Measurements from ENCODE around the gene SCN3B.

Gene SCN3B, protein sequence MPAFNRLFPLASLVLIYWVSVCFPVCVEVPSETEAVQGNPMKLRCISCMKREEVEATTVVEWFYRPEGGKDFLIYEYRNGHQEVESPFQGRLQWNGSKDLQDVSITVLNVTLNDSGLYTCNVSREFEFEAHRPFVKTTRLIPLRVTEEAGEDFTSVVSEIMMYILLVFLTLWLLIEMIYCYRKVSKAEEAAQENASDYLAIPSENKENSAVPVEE

DNA sequence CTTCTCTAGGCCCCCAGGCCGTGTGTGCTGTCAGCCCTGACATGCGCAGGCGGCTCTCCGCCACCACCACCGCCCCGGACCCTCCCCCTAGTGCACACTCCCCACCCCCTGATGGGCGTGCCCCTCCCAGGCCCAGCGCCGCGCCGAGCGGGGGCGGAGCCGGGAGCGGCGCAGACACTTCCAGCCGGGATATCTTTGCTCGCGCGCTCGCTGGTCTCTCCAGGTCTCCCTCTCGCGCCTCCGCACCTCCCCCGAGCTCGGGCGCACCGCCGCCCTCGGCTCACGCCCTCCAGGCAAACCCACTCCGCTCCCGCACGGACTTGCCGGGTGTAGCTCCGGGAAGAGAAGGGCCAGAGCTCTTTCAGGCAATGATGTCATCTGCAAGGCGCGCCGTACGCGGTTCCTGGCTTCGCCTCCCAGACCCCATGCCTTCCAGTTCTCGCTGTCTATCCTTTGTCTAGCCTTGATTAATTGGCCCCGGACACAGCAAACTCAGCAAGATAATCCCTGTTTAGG is at the start of gene SCN3B:
Gene SCN3B (minus strand): TSS at position 59 of the 516 bp plus-strand sequence. CDS start 823 bp downstream, outside the sequence.
- FAIRE-seq (no peak), DNase-seq (ENCODE audit: insufficient read length, low spot score) (no peak)

DNA sequence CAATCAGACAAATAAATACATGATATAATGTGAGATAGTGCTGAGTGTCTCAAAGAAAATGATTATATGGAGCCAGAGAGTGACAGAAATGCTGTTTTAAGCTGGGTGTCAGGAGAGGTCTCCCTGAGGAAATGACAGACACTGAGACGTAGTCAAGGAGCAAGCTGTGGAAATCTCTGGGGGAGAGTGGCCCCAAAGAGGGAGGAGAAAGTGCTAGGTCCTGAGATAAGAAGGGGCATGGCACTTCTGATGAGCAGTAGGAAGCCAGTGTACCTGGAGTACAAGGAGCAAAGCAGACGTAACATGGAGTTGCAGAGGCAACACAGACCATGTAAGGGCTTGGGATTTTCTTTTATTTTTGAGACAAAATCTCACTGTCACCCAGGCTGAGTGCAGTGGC is 48.3 kb upstream of the SCN3B start:
- DNase-seq (ENCODE audit: insufficient read length, low spot score) (no peak), FAIRE-seq (no peak)

DNA sequence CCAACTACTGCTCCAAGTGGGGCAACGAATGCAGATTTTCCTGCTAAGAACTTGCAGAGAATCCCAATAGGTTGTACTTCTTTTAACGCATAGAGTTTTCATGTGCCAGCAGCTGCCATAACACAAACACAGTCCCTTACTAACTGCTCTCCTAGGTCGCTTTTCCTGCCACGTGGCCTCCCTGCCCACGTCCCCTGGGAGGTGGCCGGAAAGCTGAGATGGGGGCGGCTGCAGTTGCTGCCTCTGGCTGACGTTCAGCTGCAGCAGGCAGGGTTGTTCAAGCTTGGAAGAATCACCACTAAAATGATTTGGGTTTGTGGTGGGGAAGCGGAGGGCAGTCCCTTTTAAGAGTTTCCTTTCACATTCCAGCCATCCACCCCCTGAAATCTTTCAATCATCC is 47.7 kb upstream of the SCN3B start:
- no peak for FAIRE-seq
- no peak for DNase-seq (ENCODE audit: insufficient read length, low spot score)

DNA sequence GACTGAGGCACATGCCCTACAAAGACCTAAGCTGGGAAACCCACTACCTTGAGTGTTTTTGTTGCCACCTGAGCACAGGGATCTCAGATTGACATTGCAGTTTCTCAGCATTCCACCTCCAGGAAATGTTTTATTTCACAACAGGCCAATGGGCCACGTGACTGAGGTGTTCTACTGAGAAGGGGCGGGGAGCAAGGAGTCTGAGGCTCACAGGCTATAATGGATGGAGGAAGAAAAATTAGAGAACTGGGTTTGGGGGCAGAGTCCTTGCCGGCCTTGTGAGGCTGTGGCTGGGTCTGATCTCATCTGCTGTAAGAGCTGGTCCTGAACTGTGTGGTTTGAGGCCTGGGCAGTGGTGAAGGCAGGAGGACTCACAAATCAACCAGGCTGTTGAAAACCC is 46.3 kb upstream of the SCN3B start:
- no peak for FAIRE-seq

DNA sequence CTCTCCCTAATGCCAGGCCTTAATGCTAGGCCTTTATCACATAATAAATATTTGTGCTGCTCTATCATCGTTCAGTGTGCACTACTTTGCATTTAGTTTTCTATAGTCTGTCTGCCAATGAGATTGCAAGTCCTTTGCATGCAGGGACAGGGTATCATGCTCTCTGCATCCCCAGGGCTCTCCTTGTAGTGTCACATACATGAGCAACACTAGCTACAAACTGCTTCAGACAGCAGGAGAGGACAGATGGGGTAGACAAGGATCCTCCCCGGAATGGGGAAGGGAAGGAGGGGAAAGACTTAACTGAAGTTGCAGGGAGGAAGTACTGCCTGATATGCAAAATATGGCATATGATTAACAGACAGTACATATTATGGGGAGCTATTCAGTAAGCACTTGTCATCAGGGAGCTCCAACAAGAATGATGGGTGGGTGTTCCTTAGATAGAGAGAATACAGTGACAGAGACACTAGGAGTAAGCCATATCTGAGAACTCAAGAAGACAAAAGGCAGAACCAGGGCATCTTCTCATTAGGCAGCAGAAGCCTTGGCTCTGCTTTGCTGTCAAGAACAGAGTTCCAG is 44.2 kb upstream of the SCN3B start:
- DNase-seq (ENCODE audit: insufficient read length, low spot score) (no peak), FAIRE-seq (no peak)

More for the DNA sequence above, 46.3 kb upstream of the SCN3B start:
- DNase-seq (ENCODE audit: insufficient read length, low spot score), result no peak

DNA sequence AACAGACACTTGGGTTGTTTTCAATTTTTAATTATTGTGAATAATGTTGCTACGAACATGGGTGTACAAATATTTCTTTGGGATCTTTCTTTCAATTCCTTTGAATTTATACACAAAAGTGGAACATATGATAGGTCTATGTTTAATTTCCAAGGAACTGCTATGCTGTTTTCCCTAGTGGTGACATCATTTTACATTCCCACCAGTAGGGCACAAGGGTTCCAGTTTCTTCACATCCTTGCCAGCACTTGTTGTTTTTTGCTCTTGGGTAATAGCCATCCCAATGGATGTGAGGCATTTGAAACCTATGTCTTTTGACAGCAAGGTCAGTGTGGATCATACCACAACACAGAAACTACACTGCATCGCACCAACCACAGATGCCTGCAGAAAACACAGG is 41.8 kb upstream of the SCN3B start:
- FAIRE-seq, result no peak

DNA sequence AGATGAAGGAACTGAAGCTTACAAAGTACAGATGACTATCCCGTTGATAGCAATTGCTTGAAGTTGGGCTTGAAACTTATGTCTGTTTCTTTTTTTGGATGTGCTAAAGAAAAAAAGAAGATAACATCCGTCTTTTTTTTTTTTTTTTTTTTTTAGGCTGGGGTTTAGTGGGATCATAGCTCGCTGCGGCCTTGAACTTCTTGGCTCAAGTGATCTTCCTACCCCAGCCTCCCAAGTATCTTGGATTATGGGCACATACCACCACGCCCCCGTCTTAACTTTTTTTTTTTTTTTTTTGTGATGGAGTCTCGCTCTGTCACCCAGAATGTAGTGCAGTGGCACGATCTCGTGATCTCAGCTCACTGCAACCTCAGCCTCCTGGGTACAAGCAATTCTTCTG is 40.8 kb upstream of the SCN3B start:
- DNase-seq (ENCODE audit: insufficient read length, low spot score) (no peak), FAIRE-seq (no peak)

More for the DNA sequence above, 41.8 kb upstream of the SCN3B start:
- DNase-seq (ENCODE audit: insufficient read length, low spot score), result no peak

DNA sequence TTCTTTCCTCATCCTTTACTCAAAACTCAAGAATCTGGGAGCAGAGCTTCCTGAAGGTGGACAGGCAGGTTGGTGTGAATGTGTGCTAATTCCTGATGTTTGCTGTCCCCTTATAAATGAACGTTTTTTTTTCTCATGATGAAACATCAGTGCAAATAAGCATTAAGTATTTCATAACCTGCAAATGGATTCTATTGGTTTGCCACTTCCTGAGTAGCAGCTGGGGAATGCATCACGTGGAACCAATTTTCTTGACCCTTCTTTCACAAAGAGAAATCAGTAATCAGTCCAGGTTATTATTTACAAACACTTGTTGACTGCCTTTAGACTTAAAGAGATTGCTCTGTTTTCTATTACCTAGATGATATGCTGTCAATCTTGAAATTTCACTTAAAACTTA is 40.1 kb upstream of the SCN3B start:
- FAIRE-seq (no peak), DNase-seq (ENCODE audit: insufficient read length, low spot score) (no peak)

DNA sequence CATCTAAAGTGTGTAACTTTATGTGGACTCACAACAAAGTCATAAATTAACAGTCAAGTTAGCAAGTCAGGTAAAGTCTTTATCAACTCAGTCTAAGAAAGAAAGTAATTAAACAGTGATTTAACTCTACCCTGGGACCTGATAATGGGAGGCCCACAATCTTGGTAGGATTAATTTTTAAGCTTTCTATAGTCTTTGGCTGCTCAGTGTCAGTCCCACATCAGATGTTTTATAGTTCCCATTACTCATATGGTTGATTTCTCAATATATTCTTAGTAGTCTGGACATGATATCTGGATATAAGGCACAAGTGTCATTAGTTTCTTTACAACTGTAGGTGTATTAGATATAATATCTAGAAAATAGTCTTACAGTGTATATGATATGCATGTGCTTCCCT is 38.5 kb upstream of the SCN3B start:
- DNase-seq (ENCODE audit: insufficient read length, low spot score) (no peak), FAIRE-seq (no peak)

DNA sequence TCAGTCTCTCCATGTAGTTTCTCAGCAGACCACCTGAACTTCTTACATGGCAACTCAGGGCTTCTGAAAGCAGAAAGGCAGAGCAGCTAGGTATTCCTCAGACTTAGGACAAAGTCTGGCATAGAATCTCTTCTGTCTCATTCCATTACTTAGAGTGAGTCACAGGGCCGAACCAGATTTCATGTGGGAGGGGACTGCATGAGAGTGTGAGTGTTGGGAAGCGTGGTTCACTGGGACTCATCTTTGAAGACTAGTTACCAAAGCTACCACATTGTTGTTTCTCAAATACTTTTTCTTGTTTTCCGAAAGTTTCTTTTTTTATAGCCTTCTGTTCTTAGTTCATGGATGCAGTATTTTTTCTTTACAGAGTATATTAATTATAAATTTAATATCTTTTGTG is 36.1 kb upstream of the SCN3B start:
- DNase-seq (ENCODE audit: insufficient read length, low spot score) (no peak), FAIRE-seq (no peak)

DNA sequence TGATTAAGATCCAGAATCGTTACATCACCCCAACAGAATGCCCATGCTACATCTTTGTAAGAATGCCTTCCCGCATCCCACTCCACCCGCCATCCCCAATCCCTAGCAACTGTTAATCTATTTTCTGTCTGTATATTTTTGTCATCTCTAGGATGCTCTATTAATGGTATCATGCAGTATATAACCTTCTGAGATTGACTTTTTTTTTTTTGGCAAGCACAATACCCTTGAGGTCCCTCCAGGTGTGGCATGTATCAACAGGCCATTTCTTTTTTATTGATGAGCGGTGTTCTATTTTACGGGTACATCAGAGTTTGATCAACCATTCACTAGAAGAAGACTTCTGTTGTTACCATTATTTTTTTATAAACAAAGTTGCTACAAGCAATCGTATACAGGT is 30.2 kb upstream of the SCN3B start:
- DNase-seq (ENCODE audit: insufficient read length, low spot score) (no peak), FAIRE-seq (no peak)

DNA sequence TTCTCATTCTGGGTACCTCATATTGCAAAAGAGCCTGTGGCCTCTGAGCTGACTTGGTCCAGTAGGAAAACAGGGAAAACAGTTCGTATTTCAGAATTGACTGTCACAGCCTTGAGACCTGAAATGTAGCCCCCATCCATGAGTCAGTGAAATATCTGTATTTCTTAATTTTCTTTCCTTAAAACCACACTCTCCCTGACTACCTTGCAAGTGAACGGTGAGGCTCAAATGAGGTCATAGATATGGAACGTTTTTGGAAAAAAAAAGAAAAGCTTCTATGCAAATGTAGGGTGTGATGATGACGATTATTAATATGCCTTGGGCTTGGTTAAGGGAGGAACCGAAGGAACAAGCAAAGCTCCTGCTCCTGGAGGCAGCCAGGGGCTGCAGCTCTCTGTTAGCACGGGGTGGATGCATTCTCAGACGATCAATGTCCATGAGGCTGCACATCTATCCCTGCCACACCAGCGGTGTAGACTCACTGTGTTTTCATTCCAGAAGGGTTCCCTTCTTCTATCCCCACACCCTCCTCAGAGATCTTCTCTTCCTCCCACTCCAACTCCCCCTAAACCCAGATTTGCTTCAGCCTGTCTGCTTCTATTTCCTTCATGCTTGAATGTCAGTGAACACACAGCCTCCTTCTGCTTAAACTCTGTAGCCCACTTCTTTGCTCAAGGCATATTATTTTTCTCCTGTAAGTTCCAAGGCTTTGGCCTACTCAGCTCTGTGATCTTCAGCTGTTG is 29.2 kb upstream of the SCN3B start:
- FAIRE-seq, result no peak
- DNase-seq (ENCODE audit: insufficient read length, low spot score), result no peak

DNA sequence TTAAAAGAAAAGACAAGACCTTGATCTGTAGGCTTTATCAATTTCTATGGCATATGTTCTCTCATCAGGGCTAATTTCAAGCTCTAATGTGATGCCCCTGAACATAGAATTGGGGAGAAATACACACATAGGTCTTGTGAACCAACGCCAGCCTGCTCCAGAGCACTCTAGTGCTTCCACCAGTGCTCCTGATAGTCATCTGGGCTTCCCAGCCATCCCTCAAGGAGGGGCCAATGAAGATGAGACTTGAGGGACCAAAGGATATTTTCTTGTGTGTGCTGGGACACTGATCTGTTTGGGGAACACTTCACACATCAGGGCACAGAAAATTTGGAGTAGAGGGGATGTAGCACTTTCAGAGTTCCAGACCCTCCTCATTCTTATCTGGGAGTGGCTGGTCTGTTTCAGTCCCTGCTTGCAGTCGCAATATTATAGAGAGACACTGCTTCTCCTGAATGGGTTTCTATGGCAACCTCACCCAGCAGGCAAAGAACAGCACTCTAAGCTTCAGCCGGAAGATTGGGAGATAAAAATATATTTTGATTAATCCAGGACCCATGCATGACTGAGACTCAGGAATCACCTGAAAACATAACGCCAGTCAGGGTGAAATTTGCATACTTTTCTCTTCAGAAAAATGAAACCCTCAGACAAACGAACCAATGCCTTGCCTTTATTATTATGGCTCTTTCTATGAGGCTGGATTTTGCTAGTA is 28.4 kb upstream of the SCN3B start:
- no peak for FAIRE-seq
- no peak for DNase-seq (ENCODE audit: insufficient read length, low spot score)

DNA sequence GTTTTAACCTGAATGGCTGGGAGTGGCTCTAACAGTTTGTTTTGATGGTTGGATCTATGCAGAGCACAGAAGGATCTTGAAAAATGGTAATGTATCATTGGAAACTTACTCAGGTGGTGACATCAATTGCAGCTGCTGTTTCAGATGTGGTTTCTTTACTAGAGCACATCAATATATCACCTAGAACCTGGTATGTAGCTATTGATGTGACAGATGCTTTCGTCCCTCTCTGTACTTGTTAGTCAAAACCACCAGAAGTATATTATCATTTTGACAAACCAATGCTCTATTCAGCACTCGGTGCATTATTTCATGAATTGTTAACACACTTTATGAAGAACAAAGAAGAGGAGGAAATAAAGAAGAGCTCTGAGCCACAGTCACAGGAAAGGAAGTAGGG is 26.6 kb upstream of the SCN3B start:
- DNase-seq (ENCODE audit: insufficient read length, low spot score) (no peak), FAIRE-seq (no peak)

DNA sequence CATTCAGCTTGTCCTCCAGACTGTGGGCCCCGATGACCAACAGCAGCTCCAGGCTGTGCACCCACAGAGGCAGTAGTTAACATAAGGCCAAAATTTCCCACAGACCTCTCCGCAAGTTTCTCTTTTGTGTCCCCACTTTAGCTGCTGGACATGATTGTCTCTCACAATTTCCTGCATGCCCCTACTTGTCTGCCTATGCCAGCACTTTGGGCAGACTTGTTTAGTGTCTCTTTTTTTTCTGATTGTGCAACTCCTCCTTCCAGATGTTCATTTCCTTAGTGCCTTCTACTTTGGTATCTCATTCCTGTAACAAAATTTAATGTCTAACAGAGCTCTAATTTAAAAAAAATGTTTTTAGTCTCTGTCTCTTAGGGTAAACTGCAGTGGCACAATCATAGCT is 23.8 kb upstream of the SCN3B start:
- FAIRE-seq (no peak), DNase-seq (ENCODE audit: insufficient read length, low spot score) (no peak)

DNA sequence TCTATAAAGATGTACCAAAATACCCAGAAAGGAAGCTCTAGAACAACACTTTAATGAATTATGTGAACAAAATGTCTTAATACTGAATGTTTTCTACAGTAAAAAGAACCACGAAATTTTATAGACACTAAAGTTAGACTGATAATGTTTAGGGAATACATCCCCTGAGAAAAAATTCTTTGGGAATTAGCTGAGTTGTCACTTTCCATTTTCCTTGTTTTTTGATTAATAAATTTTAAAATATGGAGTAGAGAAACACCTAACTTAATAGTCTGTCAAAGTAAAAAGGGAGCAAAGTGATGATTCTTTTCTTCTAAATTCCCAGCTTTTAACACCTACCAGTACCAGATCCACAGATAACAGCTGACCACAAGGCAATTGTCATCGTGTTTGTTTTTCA is 23.1 kb upstream of the SCN3B start:
- DNase-seq (ENCODE audit: insufficient read length, low spot score) (no peak), FAIRE-seq (no peak)

DNA sequence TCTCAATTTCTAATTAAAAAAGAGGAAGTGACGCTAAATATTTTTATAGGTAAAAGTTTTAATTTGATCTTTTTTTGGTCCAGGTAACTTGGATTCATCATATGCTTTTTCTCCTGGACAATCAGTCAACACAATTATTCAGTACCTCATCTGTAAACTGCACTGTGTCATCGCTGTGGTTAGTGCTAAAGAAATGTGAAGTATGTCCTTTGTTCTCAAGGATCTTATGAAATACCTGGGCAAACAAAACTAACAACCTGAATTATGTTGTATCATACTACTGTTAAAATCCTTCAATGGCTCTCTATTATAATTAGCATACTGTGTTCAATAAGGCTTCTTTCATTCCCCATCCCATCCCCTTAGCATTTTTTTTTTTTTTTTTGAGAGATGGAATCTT is 19.9 kb upstream of the SCN3B start:
- no peak for FAIRE-seq
- DNase-seq (ENCODE audit: insufficient read length, low spot score), result no peak

DNA sequence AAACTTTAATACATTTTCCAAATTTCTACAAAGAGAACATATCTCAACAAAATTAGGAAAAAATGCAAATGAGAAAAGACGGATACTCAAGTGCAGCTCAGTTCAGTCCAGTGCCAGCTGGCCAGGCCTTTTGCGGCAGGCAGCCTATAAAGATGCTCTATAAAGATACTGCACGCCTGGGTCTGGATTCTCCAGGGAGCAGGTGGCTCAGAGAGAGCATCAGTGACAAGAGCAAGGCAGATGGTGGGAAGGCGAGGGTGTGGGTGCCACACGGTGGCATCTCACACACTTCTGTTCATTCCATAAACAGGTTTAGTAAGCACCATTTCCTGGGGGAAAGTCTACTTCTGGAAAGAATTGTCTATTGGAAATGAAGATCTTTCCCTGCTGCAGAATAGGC is 18.1 kb upstream of the SCN3B start:
- DNase-seq (ENCODE audit: insufficient read length, low spot score) (no peak), FAIRE-seq (no peak)

DNA sequence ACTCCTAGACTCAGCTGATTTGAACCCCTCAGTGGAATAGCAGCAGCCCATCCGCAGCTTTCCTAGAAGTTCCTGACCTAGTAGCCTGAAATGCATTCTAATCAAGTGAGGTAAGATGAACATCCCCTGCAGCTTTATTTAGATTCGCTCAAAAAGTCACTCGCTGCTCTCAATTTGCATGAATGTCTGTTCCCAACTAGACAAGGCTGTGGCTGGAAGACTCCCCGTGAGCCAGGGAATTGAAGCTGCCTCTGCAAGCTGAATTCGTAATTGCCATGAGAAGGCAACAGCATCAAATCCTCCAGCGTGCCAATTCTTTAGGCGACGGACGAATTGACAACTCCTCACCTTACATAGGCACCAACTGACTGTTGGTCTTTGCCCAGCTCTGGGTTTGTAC is 17.1 kb upstream of the SCN3B start:
- DNase-seq (ENCODE audit: insufficient read length, low spot score), result no peak
- no peak for FAIRE-seq

DNA sequence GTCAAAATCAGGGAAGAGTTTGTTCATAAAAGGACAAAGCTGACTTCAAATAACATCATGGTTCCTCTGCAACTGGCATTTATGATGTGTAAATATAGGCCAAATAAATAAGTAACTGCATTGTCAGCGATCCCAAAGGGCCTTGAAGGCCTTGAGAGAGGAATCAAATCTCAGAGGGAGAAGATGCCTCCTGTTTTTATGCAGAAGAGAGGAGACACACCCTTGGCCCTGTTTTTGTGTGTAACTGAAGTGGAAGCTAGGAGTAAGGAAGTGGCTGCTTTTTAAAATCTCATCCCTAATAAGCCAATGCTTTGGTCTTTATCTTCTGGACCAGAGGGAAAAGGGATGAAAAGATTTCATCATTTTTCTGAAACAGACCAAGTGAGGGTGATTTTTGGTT is 15.7 kb upstream of the SCN3B start:
- no peak for FAIRE-seq
- no peak for DNase-seq (ENCODE audit: insufficient read length, low spot score)

DNA sequence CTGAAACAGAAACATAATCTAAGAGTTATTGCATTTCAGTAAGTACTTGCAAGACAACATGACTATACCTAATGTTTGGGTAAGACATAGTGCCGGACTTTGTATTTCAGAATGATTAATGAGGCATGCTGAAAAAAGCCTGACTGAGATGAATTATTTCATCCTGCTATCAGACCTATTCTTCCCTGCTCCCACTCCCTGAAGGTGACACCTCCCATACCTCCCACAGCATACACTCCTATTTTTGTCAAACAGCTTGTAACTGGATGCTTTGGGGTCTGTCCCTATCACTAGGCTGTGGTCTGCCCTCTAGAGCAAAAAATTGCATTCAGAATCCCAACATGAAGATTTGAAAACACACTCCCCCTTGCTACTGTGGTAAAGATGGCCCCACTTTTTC is 10.9 kb upstream of the SCN3B start:
- DNase-seq (ENCODE audit: insufficient read length, low spot score), result no peak
- FAIRE-seq, result no peak

Measured in GM19239 (cell line).